K562 (cell line): Measurements from ENCODE around the gene MPPED1. TPM values are rescaled to one million over a fixed set of nuclear protein-coding genes. Genes with fewer than 3 reads are reported as not detected.

Source experiments
- CBFA2T2 ChIP-seq: fragments of 450-650 bp; conservative IDR thresholded peaks from 2 replicates; pipeline ENCODE4 v1.6.1; 2017; ENCODE audit warnings: mild to moderate bottlenecking
- E2F6 ChIP-seq, 2 experiments: IDR thresholded peaks; 2 replicates each; pipeline ENCODE4 v1.6.1; 2011; ENCODE audit warnings: borderline replicate concordance in 1 of 2, control low read depth in 1 of 2, low read depth in 1 of 2, low read length in 1 of 2, mild to moderate bottlenecking in 1 of 2, mixed read lengths in 1 of 2, moderate library complexity in 1 of 2; ENCODE audit not compliant: insufficient read depth in 1 of 2, insufficient read length in 1 of 2, poor library complexity in 1 of 2, severe bottlenecking in 1 of 2; ENCODE audit errors: extremely low read depth in 1 of 2
- FOS ChIP-seq: IDR thresholded peaks from 3 replicates; pipeline ENCODE4 v1.6.1; 2011; ENCODE audit not compliant: insufficient read length; ENCODE audit errors: extremely low read depth
- FOXK2 ChIP-seq, 2 experiments: fragments of 450-650 bp; IDR thresholded peaks in 1 of 2; conservative IDR thresholded peaks in 1 of 2; 2 replicates each; pipeline ENCODE4 v1.6.1; 2016; ENCODE audit warnings: low read depth in 2 of 2, mild to moderate bottlenecking in 1 of 2
- L3MBTL2 ChIP-seq: fragments of 450-650 bp; IDR thresholded peaks from 2 replicates; pipeline ENCODE4 v1.6.1; 2016; ENCODE audit warnings: mild to moderate bottlenecking, moderate library complexity
- NFYB ChIP-seq: IDR thresholded peaks from 2 replicates; pipeline ENCODE4 v1.6.1; 2011; ENCODE audit warnings: mild to moderate bottlenecking, moderate library complexity; ENCODE audit not compliant: insufficient read length; ENCODE audit errors: extremely low read depth
- RBM25 ChIP-seq: fragments of 200-400 bp; formaldehyde crosslinking; IDR thresholded peaks from 2 replicates; pipeline ENCODE4 v1.6.1; 2018; ENCODE audit warnings: low read length, low read depth, moderate library complexity; ENCODE audit not compliant: severe bottlenecking
- REST ChIP-seq, 2 experiments: fragments of 450-650 bp; formaldehyde crosslinking in 1 of 2; IDR thresholded peaks; 2 replicates each; pipeline versions ENCODE4 v1.4.0 to v1.6.1; 2014 to 2020; ENCODE audit warnings: mild to moderate bottlenecking in 2 of 2, borderline replicate concordance in 1 of 2, low read depth in 1 of 2
- TOE1 ChIP-seq, 2 experiments: fragments of 450-650 bp in 1 of 2; sonication (generic) in 1 of 2; formaldehyde crosslinking in 1 of 2; IDR thresholded peaks; 2 replicates each; pipeline versions ENCODE4 v1.7.1 to v1.8.0; 2016 to 2022; ENCODE audit warnings: borderline replicate concordance in 2 of 2, mild to moderate bottlenecking in 2 of 2, antibody characterized with exemption in 1 of 2, inconsistent platforms in 1 of 2, low read depth in 1 of 2, missing genetic modification reagents in 1 of 2, moderate library complexity in 1 of 2
- polyA plus RNA-seq, 8 experiments: library from polyadenylated mRNA; depleted of rRNA in 4 of 8; stranded (reverse) in 5 of 8; unstranded in 3 of 8; fragments of >200 nt; fragmentation: Nextera tagmentation in 2 of 8; fragmentation: Illumina TruSeq in 1 of 8; extraction: Ambion mirVana in 2 of 8; extraction: Trizol in 1 of 8; gene quantifications; 2 replicates each; pipeline versions ENCODE4 v1.2.1 to v1.2.3, GENCODE V29; 2011 to 2014; ENCODE audit warnings: inconsistent platforms in 1 of 8, missing spikeins in 1 of 8
- total RNA-seq, 7 experiments: library from RNA; depleted of rRNA in 6 of 7; stranded (reverse); fragments of >200 nt in 6 of 7; fragmentation: Illumina TruSeq in 2 of 7; extraction: Trizol in 2 of 7; gene quantifications; 2 replicates each; pipeline versions ENCODE4 v1.2.1 to v1.2.3, GENCODE V29; 2011 to 2021; ENCODE audit warnings: low replicate concordance in 1 of 7
- TF ChIP-seq, protein P1 (sequence below): fragments of 450-650 bp; formaldehyde crosslinking; IDR thresholded peaks from 2 replicates; pipeline ENCODE4 v1.4.0; 2020; ENCODE audit warnings: mild to moderate bottlenecking, mixed read lengths
- TF ChIP-seq, protein P2 (sequence below): sonication (generic); formaldehyde crosslinking; IDR thresholded peaks from 2 replicates; pipeline ENCODE4 v1.9.0; 2022; ENCODE audit warnings: mild to moderate bottlenecking, missing genetic modification reagents

MPPED1 gene
- total and polyA plus RNA-seq, 9 of the 15 experiments (the other 6 are each of a cell fraction or from before 2014, with no cell fraction given) = not detected

DNA sequence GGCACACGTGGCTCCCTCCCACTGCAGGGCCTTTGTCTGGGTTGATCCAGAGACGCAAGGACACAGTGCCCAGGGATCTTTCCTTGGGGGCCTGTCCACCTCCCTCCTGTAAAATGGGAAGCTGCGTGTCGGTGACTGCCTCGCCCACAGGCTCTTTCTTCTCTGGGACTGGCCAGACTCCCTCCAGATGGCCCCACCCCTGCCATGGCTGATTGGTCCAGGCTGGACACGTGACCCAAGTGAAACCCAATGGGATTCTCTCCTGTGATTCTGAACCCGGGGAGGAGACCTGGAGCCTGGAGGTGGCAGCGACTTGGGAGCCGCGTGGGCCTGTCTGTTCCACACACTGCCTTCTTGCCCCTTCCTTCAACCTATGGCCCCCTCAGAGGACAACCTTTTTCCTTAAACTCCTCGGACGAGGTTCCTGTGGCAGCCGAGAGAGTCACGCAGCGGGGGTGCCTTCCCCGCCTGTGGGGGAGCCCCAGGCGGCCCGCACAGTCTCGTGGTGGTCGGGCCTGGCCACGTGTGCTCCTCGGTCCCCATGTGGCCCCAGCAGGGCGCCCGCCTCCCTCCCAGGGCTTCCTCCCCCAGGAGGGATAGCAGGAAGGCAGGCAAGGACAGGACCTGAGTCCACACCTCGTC, 12.4 kb upstream of the MPPED1 start (continued):
- TF ChIP-seq FOXK2 (conservative IDR thresholded peaks at IDR 0.05 in 1 of 2, IDR thresholded peaks at IDR 0.05 in 1 of 2; ENCODE audit: low read depth in 2 of 2) (no peak), NFYB (peak; percentile 93), RBM25 (no peak), TOE1 (IDR thresholded peaks at IDR 0.05; ENCODE audit: borderline replicate concordance) (peak; percentile 60; the same call in 1 of the 2 replicates), TOE1 (CRISPR knock-in tag; IDR thresholded peaks at IDR 0.05; ENCODE audit: borderline replicate concordance, low read depth) (no peak), E2F6 (IDR thresholded peaks at IDR 0.05; ENCODE audit: borderline replicate concordance in 1 of 2, extremely low read depth in 1 of 2, insufficient read depth in 1 of 2, insufficient read length in 1 of 2, low read depth in 1 of 2, low read length in 1 of 2, poor library complexity in 1 of 2, severe bottlenecking in 1 of 2) (peak in 1 of 2 experiments; percentile 49), FOS (peak; percentile 41), REST (IDR thresholded peaks at IDR 0.05; ENCODE audit: borderline replicate concordance) (peak; percentile 35), REST (CRISPR knock-in tag; IDR thresholded peaks at IDR 0.05; ENCODE audit: low read depth) (no peak), L3MBTL2 (peak; percentile 72), CBFA2T2 (peak; percentile 16; the same call in 1 of the 2 replicates)
- TF ChIP-seq, protein P1, sequence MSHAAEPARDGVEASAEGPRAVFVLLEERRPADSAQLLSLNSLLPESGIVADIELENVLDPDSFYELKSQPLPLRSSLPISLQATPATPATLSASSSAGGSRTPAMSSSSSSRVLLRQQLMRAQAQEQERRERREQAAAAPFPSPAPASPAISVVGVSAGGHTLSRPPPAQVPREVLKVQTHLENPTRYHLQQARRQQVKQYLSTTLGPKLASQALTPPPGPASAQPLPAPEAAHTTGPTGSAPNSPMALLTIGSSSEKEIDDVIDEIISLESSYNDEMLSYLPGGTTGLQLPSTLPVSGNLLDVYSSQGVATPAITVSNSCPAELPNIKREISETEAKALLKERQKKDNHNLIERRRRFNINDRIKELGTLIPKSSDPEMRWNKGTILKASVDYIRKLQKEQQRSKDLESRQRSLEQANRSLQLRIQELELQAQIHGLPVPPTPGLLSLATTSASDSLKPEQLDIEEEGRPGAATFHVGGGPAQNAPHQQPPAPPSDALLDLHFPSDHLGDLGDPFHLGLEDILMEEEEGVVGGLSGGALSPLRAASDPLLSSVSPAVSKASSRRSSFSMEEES (CRISPR knock-in tag) = peak; percentile 59
- TF ChIP-seq, protein P2, sequence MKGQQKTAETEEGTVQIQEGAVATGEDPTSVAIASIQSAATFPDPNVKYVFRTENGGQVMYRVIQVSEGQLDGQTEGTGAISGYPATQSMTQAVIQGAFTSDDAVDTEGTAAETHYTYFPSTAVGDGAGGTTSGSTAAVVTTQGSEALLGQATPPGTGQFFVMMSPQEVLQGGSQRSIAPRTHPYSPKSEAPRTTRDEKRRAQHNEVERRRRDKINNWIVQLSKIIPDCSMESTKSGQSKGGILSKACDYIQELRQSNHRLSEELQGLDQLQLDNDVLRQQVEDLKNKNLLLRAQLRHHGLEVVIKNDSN (CRISPR knock-in tag) = peak; percentile 90
